Left forelimb (tissue), 1 donor: Measurements from ENCODE around the gene RAB22A.
"Not testable (repeated sequence)": the region's sequence is repeated elsewhere in the genome, so short reads cannot be mapped to it uniquely, and the experiment has no call there.

Source experiments
- DNase-seq: peaks from one replicate; pipeline ENCODE4 v3.0.0-alpha.2; 2018; ENCODE audit warnings: low spot score

RAB22A gene

DNA sequence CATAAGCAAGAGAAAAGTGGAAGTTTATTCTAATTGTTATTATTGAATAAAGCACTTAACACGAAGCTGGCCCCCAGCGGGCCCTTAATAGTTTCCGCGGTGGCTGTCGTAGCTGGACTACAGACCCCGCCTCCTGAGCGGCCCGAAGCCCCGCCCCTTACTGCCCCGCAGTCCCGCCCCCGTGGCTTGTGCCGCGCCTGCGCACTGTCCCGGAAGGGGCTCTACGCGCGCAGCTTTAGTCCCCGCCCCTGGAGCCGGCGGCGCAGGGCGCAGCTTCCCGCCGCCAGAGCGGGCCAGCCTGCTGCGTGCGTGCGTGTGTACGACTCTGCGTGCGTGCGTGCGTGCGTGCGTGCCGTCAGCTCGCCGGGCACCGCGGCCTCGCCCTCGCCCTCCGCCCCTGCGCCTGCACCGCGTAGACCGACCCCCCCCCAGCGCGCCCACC is 79.4 kb downstream of the RAB22A start, which contains the start of gene VAPB:
VAPB (plus strand) TSS at position 348 of the 442 bp plus-strand sequence. CDS start 231 bp downstream, outside the sequence.
- peak; percentile 99 for DNase-seq

DNA sequence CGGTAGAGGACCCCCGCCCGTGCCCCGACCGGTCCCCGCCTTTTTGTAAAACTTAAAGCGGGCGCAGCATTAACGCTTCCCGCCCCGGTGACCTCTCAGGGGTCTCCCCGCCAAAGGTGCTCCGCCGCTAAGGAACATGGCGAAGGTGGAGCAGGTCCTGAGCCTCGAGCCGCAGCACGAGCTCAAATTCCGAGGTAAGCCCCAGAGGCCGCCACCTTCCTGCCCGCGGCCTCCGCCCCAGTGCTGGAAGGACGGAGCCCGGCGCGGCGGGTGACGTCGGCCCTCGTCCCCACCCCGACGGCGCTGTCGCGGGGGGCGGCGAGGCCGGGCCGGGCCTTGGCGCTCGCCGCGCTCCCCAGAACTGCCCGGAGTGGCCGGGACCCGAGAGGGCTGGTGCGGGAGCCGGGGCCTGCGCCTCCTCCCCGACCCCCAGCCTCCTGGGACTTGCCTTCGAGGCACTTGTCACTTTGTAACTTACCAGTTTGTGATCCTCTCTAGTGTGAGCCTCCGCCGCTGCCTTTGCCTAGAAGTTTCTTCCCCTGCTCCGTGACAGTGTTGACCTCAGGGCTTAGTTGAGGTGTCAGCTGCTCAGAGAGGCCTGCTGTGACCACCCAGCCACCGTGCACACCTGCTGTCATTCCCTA is 79.9 kb downstream of the RAB22A start:
- DNase-seq, result peak; percentile 71

DNA sequence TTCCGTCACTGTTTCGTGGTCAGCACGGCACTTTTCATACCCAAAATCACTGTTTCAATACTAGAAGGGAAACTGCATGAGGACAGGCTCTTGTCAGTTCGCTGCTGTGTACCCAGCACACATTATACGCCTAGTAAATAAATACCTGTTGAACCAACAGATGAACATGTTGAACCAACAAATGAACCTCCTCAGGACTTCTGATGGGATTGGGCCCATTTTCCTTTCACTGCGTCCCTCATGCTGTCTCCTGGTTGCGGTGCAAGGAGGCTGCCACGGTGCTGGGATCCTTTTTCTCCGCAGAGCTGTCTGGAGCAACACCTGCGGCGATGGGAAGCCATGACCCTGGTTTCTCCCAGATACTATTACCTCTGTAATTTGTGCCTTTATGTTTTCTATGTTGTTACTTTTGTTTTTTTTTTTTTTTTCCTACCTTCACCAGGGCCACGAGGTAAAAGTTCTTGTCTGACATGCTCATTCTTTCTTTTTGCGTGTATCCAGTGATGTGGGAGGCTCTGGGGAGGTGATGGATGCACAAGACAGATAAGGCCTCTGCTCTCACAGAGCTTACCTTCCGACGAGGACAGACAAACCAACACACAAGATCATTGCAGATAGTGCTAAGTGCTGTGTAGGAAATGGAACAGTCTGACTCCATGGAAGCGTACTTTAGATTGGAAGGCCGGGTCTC is 80.6 kb downstream of the RAB22A start:
- no peak for DNase-seq

DNA sequence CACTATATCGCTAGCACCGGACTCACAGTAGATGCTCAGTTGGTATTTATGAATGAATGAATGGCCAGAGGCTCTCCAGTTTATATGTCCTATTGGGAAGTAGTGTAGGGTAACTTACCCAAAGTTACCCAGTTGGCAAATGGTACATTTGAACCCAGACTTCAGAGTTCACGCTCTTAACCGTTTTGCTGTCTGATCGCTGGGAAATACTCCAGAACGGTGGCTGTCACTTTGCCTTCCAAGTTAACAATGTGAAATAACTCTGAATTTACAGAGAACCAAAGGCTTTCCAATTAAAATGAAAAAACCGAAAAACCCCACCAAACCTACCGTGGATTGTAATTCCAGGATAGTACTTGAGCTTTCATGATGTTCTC is 81.1 kb downstream of the RAB22A start:
- DNase-seq, result no peak

DNA sequence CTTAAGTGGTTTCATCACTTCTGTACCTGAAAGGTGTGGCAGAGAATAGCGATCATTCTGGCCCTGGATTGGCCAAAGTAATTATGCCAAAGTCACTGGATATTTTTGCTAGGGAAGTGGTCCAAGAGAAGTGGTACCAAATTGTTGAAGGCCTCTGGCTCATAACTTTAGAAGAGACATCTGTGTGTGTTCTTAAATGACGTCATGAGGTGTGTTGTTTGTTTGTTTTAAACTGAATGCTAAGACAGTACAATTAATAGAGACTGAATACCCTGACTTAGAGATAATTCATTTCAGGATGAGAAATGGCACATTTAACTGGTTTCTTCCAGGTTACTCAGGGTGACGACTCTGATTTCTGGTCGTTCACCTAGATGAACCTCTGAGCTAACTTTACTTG is 82.8 kb downstream of the RAB22A start:
- DNase-seq, result no peak

DNA sequence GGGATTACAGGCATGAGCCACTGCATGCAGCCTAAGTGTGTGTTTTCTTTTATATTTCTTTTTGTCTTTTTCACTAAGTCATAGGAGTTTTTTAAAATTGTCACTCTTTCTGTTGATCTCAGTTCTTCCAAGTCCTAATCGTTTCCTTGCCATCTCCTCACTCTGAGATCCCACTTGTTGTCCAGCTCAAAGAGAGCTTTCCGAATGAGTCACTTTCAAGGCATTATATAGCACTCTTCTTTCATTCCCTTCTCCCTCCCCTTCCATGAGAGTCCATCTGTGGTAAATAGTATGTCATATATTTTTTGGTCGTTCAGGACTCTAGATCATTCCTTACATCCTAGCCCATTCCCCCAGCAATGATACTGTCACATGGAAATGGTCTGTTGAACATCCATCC is 83.8 kb downstream of the RAB22A start:
- no peak for DNase-seq

DNA sequence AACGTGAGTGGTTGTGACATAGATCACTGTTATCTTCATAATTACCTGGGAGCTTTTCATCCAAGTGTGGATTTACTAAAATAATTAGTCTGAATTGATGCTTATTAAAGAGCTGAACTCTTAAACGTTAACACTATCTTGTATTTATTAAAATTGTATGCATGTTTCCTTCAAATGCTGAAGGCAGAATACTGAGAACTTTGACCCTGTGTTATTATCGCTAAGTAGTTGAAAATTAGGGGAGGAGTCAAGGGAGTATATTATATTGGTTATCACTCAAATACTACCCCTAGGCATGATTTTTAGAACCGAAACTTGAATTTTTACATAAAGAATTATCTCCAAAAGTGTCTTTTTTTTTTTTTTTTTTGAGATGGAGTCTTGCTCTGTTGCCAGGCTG is 85.3 kb downstream of the RAB22A start:
- no peak for DNase-seq

DNA sequence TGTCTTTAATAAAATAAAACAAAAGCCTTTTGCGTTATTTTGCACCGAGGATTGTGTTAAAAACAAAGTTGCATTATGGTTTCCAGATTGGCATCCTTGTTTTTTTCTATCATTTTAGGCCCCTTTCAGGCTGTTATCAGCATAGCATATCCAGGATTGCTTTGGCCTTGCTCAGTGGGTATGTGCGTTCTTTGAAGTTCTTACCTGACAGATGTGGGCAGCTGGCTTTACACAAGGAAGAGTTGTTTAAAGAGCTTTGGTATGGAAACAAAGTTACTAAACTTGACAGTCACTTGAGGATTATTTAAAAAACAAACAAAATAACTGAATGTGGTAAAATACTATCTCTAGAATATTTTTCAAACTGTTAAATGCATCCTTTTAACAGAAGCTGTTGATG is 86.1 kb downstream of the RAB22A start:
- no peak for DNase-seq

DNA sequence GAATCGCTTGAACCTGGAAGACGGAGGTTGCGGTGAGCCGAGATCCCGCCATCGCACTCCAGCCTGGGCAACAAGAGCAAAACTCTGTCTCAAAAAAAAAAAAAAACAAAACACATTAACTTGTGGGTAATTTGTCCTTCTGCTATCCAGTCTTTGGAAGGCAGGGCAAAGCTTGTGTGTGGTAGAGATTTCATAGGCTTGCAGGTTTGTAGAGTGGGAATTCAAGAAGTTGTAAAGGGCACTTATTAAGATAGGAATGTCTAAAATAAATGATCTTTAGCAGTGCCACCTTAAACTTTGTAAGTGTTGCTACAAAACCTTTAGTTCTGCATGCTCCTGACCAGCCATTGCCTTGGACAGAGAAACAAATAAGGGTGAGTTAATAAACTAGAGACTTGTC is 87.9 kb downstream of the RAB22A start:
- DNase-seq, result no peak

DNA sequence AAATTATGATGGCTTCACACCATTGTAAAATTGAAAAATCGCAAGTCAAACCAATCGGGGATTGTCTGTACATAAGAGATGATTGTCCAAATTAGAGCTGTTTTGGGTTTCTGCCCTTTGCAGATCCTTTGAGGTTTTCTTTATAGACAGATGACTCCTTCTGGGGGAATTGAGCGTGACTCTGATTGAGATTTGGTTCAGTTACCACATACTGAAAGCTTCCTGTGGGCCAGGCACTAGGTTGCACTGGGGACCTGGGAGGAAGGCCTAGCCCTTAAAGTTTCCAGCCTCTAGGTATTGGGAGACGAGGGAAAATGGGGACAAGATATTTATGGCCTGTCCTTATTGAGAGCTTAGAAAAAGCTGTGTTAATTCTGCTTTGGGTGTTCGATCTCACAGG is 88.7 kb downstream of the RAB22A start:
- no peak for DNase-seq

DNA sequence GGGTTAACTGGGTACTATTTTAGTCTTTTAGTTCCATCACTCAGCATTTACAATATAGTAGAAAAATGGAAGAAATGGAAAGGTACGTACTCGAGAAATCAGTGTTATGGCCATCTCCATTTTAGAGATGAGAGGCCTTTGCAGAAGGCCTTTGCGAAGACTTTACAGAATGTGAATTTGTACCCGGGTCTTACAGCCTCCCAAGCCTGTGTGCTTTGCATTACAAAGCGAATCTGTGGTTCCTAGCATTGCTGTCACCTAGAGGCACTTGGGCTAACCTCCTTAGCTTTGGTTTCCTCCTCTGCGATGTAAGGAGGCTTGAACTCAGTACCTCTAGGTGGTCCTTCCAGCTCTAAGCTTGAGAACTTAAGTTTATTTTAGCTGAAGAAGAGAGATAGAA is 90.4 kb downstream of the RAB22A start:
- no peak for DNase-seq

DNA sequence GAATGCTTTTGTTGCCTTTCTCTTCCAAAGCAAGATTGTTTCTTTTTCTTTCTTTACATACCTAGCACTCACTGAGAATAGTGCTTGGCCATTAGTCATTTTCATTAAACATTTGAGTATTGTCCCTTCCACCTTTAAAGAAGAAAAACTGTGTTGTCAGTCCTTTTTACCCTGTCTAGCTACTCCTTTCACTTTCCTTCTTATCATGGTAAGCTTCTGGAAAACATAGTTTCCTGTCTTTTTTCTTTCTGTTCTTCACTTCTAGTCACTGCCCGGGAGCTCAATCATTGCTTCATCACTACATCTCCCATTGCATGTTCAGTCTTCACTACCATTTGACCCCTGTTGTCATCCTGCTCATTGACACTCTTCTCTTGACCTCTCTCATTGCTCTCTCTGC is 91.6 kb downstream of the RAB22A start:
- DNase-seq, result no peak

DNA sequence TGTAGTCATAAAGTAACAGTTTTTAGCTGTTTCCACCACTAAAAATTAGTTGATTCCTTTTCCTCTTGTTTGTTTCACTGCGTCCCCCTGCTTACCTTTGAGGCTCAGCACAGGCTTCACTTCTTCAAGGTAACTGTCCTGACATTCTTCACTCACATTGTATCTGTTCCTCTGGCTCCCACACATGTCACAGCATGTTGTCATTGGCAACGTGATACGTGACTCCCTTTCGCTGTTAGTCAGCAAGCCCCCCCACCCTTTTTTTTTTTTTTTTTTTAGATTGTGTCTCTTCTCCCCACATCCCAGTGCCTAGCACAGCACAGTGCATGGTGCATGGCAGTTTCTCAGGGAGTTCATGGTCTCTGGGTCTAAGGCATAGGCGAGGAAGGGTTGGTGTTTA is 92.8 kb downstream of the RAB22A start:
- no peak for DNase-seq

DNA sequence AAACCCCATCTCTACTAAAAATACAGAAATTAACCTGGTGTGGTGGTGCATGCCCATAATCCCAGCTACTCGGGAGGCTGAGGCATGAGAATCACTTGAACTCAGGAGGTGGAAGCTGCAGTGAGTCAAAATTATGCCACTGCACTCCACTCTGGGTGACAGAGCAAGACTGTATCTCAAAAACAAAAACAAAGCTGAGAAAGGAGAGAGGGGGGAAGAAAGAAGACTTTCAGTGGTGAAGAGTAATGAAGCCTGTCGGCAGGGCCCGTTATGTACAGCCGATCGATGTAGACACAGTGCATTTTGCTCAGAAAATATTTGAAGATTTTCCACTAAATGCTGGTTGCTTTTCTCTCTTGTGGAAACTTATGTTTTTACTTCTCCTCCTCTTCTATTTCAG is 93.3 kb downstream of the RAB22A start:
- DNase-seq, result no peak

DNA sequence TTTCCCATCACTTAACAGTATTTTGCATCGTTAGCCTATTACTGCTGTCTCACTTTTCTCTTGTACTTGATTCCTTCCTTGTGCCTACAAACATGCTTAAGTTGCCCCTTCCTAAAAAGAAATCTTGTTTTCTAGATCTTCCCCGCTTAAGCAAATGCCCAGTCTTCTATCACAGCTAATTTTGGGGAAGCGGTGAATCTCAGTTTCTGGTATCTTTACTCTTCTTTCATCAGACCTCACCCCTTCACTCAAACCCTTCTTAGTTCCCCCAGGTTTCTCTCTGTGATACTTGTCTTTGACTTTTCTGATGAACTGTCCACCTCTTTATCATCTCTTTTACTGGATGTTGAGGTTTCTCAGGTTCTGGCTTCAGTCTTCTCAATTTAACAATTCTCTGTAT is 93.8 kb downstream of the RAB22A start:
- DNase-seq, result no peak

DNA sequence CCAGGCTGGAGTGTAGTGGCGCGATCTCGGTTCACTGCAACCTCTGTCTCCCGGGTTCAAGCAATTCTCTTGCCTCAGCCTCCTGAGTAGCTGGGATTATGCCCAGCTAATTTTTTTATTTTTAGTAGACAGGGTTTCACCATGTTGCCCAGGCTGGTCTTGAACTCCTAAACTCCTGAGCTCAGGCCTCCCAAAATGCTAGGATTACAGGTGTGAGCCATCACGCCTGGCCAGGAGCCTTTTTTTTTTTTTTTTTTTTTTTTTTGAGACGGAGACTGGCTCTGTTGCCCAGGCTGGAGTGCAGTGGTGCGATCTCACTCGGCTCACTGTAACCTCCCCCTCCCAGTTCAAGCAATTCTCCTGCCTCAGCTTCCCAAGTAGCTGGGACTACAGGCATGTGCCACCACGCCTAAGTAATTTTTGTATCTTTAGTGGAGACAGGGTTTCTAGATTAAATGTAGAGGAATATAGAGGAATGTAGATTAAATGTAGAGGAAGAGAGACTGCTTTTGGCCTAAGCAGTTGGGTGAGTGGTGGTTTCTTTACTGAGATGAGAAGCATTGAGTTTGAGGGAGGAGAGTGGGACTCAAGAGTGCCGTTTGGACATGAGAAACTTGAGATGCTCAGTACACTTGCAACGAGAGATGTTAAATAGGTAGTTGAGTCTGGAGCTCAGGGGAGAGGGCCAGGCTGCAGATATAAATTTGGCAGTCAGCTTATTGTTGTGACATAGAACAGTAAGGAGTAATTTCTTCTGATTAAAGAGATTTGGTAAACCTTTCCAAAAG is 96.2 kb downstream of the RAB22A start:
- DNase-seq, result no peak

DNA sequence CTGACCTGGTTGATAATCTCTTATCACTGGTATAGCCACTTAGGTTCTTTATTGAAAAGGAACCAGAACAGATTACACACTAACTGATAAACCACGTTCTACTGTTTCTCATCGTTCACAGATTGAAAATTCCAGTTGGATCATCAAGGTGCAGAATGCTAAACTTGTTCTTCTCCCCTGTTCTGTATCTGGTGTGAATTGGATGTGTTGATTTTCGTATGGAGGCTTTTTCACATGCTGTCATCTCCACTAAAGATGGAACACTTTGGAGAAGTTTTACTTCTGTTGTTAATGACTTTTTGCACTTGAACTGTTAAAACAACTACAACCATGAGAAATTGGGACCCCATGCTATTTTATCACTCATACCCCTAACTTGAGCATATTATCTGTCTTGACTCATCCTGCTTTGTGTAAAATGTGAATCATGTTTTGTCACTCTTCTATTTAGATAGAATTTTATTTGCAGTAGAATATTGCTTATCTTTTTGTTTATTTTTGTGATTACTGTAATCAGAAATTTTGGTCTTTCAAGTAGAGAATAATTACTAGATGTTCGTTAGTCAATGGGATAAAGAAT is 97.0 kb downstream of the RAB22A start:
- DNase-seq, result no peak

DNA sequence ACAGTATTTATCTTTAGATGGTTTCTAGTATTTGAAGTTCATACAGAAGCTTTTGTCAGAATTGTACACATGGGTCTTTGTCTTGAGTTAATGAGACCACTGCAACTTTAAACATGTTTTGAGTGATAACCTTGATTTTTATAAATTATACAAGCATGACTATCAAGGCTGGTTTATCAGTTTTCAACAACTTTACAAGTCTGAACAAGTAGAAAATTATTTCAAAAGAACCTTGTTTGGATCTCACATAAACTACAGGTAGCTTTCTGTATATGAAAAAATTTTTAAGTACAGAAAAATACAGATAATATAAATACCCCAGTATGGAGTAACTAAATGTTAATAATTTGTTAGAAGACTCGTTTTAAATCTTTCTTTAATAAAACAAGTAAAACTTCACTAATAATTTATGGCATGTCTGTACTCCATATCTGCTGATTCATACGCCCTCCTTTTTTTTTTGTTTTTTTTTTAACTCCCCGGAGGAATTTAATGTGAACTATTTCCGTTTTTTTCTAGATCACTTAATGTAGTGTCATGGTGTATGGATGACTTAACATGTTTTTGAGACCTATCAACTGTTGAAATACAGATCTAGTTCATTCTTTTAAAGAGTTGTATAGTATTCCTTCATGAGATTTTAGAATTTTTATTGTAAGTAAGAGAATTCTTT is 97.8 kb downstream of the RAB22A start:
- DNase-seq, result no peak

DNA sequence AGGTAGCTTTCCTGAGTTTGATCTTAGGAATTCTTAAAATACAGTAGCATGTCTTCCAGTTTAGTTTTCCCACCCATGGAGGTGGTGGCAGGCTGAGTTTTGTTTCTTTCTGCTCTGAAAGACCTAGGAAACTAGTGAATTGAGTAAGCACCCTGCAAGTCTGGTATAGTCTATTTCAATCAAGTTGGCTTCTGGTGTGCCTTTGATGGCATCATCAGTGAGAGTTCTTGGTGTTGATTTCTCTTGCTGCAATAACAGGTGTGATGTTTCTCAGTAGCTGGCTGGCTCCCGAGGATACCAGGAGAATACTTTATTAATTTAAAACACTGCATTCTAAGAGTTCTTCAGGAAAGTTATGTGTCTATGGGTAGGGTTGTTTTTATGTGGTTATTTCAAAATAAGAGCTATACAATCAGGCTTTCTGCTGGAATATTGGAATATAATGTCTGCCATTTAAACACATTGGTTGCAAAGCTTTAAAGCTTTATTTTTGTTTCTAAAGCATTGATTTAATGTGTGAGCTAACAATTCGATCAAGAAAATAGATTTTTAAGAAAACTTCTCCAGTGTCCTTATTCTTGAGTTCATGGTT is 98.5 kb downstream of the RAB22A start:
- no peak for DNase-seq

DNA sequence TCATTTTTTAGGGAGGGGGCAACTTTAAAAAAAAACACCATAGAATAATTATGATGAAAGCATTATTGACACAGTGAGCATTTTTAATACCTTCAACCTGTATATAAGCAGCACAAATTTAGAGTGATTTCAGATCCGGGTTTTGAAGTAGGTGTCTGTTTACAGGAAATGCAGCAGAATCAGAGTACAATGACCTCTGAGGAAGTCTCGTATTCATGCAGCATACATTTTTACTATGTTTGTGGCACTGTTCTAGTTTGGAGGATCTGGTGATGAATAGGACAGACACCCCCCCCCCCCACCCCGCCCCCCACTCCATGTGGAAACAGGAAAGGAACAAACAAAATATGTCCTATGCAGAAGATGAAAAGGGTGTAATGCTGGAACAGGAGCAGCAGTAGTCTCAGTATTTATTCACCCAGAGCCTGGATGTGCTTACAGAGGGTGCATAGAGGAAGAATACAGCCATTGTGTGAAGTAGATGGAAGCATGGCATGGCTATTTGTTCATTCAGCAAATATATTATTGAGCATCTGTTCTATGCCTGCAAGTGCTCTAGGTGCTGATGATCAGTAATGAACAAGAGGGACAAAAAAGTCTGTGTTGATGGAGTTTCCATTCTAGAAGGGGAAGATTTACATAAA is 99.2 kb downstream of the RAB22A start:
- no peak for DNase-seq

DNA sequence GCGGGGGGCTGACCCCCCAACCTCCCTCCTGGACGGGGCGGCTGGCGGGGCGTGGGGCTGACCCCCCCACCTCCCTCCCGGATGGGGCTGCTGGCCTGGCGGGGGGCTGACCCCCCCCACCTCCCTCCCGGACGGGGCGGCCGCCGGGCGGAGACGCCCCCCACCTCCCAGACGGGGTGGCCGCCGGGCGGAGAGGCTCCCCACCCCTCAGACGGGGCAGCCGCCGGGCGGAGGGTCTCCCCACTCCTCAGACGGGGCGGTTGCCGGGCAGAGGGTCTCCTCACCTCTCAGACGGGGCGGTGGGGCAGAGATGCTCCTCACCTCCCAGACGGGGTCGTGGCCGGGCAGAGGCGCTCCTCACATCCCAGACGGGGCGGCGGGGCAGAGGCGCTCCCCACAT is 104.7 kb downstream of the RAB22A start:
- DNase-seq, result not testable (repeated sequence)
